ENCODE measurements around the gene STAT6.

DNA sequence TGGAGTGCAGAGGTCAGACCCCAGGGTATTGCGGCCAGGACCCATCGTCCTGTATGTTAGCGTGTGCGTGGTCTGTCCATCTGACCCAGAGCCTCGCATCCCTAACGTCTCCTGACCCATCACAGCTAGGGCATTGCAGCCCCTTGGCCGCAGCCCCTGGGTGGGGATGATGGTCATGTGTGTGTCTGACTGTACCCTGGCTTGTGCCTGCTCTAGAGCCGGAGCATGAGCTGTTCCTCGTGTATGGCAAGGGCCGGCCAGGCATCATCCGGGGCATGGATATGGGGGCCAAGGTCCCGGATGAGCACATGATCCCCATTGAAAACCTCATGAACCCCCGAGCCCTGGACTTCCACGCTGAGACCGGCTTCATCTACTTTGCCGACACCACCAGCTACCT lies 47.0 kb upstream of the STAT6 start:
- TF ChIP-seq, protein P1, sequence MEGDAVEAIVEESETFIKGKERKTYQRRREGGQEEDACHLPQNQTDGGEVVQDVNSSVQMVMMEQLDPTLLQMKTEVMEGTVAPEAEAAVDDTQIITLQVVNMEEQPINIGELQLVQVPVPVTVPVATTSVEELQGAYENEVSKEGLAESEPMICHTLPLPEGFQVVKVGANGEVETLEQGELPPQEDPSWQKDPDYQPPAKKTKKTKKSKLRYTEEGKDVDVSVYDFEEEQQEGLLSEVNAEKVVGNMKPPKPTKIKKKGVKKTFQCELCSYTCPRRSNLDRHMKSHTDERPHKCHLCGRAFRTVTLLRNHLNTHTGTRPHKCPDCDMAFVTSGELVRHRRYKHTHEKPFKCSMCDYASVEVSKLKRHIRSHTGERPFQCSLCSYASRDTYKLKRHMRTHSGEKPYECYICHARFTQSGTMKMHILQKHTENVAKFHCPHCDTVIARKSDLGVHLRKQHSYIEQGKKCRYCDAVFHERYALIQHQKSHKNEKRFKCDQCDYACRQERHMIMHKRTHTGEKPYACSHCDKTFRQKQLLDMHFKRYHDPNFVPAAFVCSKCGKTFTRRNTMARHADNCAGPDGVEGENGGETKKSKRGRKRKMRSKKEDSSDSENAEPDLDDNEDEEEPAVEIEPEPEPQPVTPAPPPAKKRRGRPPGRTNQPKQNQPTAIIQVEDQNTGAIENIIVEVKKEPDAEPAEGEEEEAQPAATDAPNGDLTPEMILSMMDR (conservative IDR thresholded peaks at IDR 0.05) = no peak
- no peak for TF ChIP-seq EZH2 (IDR thresholded peaks at IDR 0.05; ENCODE audit: low read depth)
